Vagina (tissue), 2 donors: ENCODE measurements around the gene KCNN1. TPM values are rescaled to one million over a fixed set of nuclear protein-coding genes. Genes with fewer than 3 reads are reported as not detected.
"Not testable (repeated sequence)": the region's sequence is repeated elsewhere in the genome, so short reads cannot be mapped to it uniquely, and the experiment has no call there.

Experiments used
- DNase-seq, 2 donors: peaks; one replicate each; pipeline ENCODE4 v3.0.0-alpha.2; 2017; ENCODE audit errors: extremely low spot score in 2 of 2
- H3K27ac ChIP-seq: fragments of 200-600 bp; sonication (generic); one replicate; pipeline ENCODE4 v1.5.1; 2019
- H3K27me3 ChIP-seq: fragments of 200-600 bp; sonication (generic); one replicate; pipeline ENCODE4 v1.5.1; 2019
- H3K36me3 ChIP-seq, 2 donors: fragments of 200-600 bp; sonication (generic); one replicate each; pipeline ENCODE4 v1.5.1; 2017 to 2019
- H3K4me1 ChIP-seq: fragments of 200-600 bp; sonication (generic); one replicate; pipeline ENCODE4 v1.5.1; 2019
- H3K4me3 ChIP-seq, 2 donors: fragments of 200-600 bp; sonication (generic); 1 replicate in 1 of 2; 2 replicates in 1 of 2; pipeline ENCODE4 v1.5.1; 2016 to 2019
- H3K9me3 ChIP-seq: fragments of 200-600 bp; sonication (generic); one replicate; pipeline ENCODE4 v1.5.1; 2019
- POLR2A ChIP-seq, 2 donors: fragments of 450-650 bp; IDR thresholded peaks; one replicate each; pipeline ENCODE4 v1.6.1; 2017; ENCODE audit warnings: antibody characterized with exemption in 2 of 2, mild to moderate bottlenecking in 2 of 2, moderate library complexity in 2 of 2
- POLR2AphosphoS5 ChIP-seq, 2 donors: sonication (generic); formaldehyde crosslinking; IDR thresholded peaks; one replicate each; pipeline ENCODE4 v1.9.0; 2017; ENCODE audit warnings: antibody characterized with exemption in 2 of 2, mild to moderate bottlenecking in 2 of 2, low read depth in 1 of 2; ENCODE audit not compliant: insufficient read depth in 1 of 2
- intact Hi-C: fragments of 100-400 bp; cut with DNase I; formaldehyde crosslinking; loops from one replicate; pipeline ENCODE4 v1.15.1; 2023
- total RNA-seq: library from RNA; depleted of rRNA; stranded (reverse); fragments of >200 nt; gene quantifications from one replicate; pipeline ENCODE4 v1.2.3, GENCODE V29; 2016
- TF ChIP-seq, protein P1 (sequence below), 3 experiments: fragments of 450-650 bp in 2 of 3; fragments of 200-600 bp in 1 of 3; sonication (generic) in 1 of 3; IDR thresholded peaks; one replicate each; pipeline ENCODE4 v1.5.1; 2017 to 2019; ENCODE audit warnings: antibody characterized with exemption in 3 of 3, mild to moderate bottlenecking in 2 of 3, moderate library complexity in 2 of 3

The KCNN1 gene
- total RNA-seq, 1 donor from 2014 or later = 1.5 TPM

GRCh38 chr19:18031401-18031800 lies 64.5 kb downstream of the KCNN1 start:
- H3K36me3 ChIP-seq, DNase-seq, H3K9me3 ChIP-seq, H3K27me3 ChIP-seq, H3K27ac ChIP-seq, H3K4me3 ChIP-seq, intact Hi-C loops: not testable (repeated sequence)
- peak in 1 of 2 donors; percentile 13 for TF ChIP-seq POLR2AphosphoS5 (IDR thresholded peaks at IDR 0.05; ENCODE audit: insufficient read depth in 1 of 2, low read depth in 1 of 2)
- H3K4me1 ChIP-seq = peaks cover 11% of the 10 kb centered on the region

- H3K27ac ChIP-seq, DNase-seq, H3K27me3 ChIP-seq, intact Hi-C loops, H3K4me3 ChIP-seq, H3K9me3 ChIP-seq, H3K36me3 ChIP-seq: not testable (repeated sequence)
- peaks cover 11% of the 10 kb centered on the region for H3K4me1 ChIP-seq
These were observed 65.2 kb downstream of the KCNN1 start for GRCh38 chr19:18032102-18032501.

DNA sequence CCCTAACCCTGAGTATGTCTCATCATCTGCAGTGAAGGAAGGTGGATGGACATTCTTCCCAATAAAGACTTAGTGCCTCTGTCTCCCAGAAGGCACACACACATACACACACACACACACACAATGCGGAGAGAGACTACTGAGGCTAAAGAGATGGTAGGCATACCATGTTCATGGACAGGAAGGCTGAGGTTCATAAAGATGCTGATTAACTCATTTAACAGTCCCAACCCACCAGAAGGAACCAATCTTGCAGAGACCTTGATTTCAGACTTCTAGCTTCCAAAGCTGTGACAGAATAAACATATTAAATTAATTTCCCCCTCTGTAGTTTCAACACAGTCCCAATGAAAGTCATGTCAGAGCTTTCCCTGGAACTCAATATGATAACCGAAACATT lies 74.1 kb downstream of the KCNN1 start:
- TF ChIP-seq POLR2AphosphoS5 (IDR thresholded peaks at IDR 0.05; ENCODE audit: insufficient read depth in 1 of 2, low read depth in 1 of 2) (no peak), POLR2A (IDR thresholded peaks at IDR 0.05) (no peak)
- TF ChIP-seq, protein P1, sequence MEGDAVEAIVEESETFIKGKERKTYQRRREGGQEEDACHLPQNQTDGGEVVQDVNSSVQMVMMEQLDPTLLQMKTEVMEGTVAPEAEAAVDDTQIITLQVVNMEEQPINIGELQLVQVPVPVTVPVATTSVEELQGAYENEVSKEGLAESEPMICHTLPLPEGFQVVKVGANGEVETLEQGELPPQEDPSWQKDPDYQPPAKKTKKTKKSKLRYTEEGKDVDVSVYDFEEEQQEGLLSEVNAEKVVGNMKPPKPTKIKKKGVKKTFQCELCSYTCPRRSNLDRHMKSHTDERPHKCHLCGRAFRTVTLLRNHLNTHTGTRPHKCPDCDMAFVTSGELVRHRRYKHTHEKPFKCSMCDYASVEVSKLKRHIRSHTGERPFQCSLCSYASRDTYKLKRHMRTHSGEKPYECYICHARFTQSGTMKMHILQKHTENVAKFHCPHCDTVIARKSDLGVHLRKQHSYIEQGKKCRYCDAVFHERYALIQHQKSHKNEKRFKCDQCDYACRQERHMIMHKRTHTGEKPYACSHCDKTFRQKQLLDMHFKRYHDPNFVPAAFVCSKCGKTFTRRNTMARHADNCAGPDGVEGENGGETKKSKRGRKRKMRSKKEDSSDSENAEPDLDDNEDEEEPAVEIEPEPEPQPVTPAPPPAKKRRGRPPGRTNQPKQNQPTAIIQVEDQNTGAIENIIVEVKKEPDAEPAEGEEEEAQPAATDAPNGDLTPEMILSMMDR (IDR thresholded peaks at IDR 0.05) = no peak
- DNase-seq = no peak
- intact Hi-C loops = no loop called here
- no peaks in the 10 kb centered on the region for H3K9me3 ChIP-seq
- H3K27me3 ChIP-seq = no peaks in the 10 kb centered on the region
- H3K36me3 ChIP-seq = no peaks in the 10 kb centered on the region
- H3K4me3 ChIP-seq = no peak overlapping the region
- peaks cover 10% of the 10 kb centered on the region for H3K4me1 ChIP-seq
- H3K27ac ChIP-seq = no peak overlapping the region

- TF ChIP-seq, protein P1 (IDR thresholded peaks at IDR 0.05) = no peak
- TF ChIP-seq POLR2A (IDR thresholded peaks at IDR 0.05) (no peak), POLR2AphosphoS5 (IDR thresholded peaks at IDR 0.05; ENCODE audit: insufficient read depth in 1 of 2, low read depth in 1 of 2) (no peak)
- intact Hi-C loops = no loop called here
- no peaks in the 10 kb centered on the region for H3K9me3 ChIP-seq
- no peaks in the 10 kb centered on the region for H3K27me3 ChIP-seq
- no peak overlapping the region for H3K4me3 ChIP-seq
- no peak for DNase-seq
- no peaks in the 10 kb centered on the region for H3K36me3 ChIP-seq
- no peak overlapping the region for H3K27ac ChIP-seq
- peaks cover 11% of the 10 kb centered on the region for H3K4me1 ChIP-seq
These were observed 76.8 kb downstream of the KCNN1 start for GRCh38 chr19:18043676-18044075.

DNA sequence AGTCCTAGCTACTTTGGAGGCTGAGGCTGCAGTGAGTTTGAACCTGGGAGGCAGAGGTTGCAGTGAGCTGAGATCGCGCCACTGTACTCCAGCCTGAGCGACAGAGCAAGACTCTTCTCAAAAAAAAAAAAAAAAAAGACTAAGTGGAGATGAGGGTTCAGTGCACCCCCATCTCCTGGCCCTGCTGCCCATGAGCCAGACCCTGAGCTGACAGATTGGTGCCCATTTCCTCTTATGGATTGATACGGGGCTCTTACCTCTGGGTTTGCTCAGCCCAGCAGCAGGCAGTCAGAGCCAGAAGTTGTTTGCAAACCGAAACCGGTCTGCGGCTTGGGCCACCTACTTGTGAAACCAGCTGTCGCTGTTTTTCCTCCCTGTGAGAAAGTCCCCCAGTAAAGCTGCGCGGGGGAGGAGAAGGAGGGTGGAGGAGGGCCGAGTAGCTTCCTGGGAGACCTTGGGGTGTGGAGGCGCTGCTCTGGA lies 78.0 kb downstream of the KCNN1 start:
- Histone ChIP-seq H3K4me3 (peak overlapping the region; percentile 29 to 51), H3K9me3 (no peaks in the 10 kb centered on the region), H3K4me1 (peaks cover 20% of the 10 kb centered on the region), H3K27ac (peak overlapping the region; percentile 22), H3K36me3 (no peaks in the 10 kb centered on the region), H3K27me3 (no peaks in the 10 kb centered on the region)
- intact Hi-C loops = no loop called here
- peak; percentile 48 to 79 for TF ChIP-seq POLR2AphosphoS5 (IDR thresholded peaks at IDR 0.05; ENCODE audit: insufficient read depth in 1 of 2, low read depth in 1 of 2)
- TF ChIP-seq, protein P1 (IDR thresholded peaks at IDR 0.05) = no peak
- DNase-seq = no peak

- intact Hi-C loops = no loop called here
- no peak for DNase-seq
- peak overlapping the region; percentile 29 to 51 for H3K4me3 ChIP-seq
- H3K36me3 ChIP-seq = no peaks in the 10 kb centered on the region
- no peaks in the 10 kb centered on the region for H3K9me3 ChIP-seq
- H3K27me3 ChIP-seq = no peaks in the 10 kb centered on the region
- H3K27ac ChIP-seq = peak overlapping the region; percentile 22
- peaks cover 22% of the 10 kb centered on the region for H3K4me1 ChIP-seq
- TF ChIP-seq POLR2A (IDR thresholded peaks at IDR 0.05) = no peak
- TF ChIP-seq POLR2AphosphoS5 (IDR thresholded peaks at IDR 0.05; ENCODE audit: insufficient read depth in 1 of 2, low read depth in 1 of 2) = no peak
- TF ChIP-seq, protein P1 (IDR thresholded peaks at IDR 0.05) = no peak
These were observed 78.6 kb downstream of the KCNN1 start for GRCh38 chr19:18045307-18046050.
